Gastroesophageal sphincter (tissue), 3 donors: ENCODE results near the gene BCL2L11.

Experiments used
- CTCF ChIP-seq, 4 experiments: fragments of 200-600 bp in 2 of 4; fragments of 450-650 bp in 2 of 4; sonication (generic) in 1 of 4; IDR thresholded peaks; one replicate each; pipeline ENCODE4 v1.5.1; 2017 to 2019; ENCODE audit warnings: antibody characterized with exemption in 4 of 4, mild to moderate bottlenecking in 2 of 4, moderate library complexity in 2 of 4
- EP300 ChIP-seq: sonication (generic); formaldehyde crosslinking; IDR thresholded peaks from one replicate; pipeline ENCODE4 v1.6.1; 2017; ENCODE audit warnings: antibody characterized with exemption, mild to moderate bottlenecking
- POLR2A ChIP-seq, 2 donors: fragments of 450-650 bp; IDR thresholded peaks; one replicate each; pipeline ENCODE4 v1.6.1; 2017; ENCODE audit warnings: antibody characterized with exemption in 2 of 2, mild to moderate bottlenecking in 2 of 2, moderate library complexity in 1 of 2
- POLR2AphosphoS5 ChIP-seq: sonication (generic); formaldehyde crosslinking; IDR thresholded peaks from one replicate; pipeline ENCODE4 v1.6.1; 2017; ENCODE audit warnings: antibody characterized with exemption

DNA sequence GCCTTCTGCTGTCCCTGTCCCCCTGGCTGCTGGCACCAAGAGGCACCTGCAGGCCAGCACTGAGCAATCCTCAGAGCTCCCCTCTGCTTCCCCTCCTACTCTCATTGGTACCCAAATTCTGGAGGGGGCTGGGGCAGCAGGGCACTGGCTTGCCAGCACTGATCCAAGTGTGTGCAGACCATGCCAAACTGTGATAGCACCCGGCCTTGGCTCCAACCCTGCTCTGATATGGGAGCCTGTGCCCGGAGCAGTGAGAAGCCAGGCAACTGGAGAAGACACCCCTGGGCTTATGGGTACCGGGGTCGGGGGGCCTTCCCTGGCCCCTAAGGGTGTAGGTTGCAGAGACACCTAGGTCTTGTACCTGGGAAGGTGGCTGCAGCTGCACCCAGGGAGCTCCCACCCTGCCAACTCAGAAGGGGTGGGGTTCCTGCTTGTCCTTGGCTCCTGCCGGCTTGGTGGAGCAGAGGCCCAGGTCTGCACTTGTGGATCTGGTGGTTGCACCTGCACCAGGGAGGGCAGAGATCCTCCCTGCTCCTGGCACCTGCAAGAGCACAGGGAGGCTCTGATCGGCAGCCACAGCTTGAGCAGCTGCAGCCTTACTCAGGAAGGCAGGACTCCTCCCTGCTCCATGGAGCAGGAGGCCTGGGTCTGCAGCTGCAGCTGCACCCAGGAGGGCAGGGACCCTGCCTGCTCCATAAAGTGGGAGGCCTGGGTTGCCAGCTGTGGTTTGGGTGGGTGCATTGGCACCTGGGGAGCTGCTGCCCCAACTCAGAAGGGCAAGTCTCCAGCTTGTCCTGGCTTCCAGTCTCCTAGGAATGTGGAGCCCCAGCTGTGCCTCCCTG lies 96.3 kb downstream of the BCL2L11 start:
- no peak for TF ChIP-seq POLR2A (IDR thresholded peaks at IDR 0.05)
- TF ChIP-seq CTCF (IDR thresholded peaks at IDR 0.05), result no peak
- no peak for TF ChIP-seq EP300
- no peak for TF ChIP-seq POLR2AphosphoS5
